Transverse colon (tissue), 4 donors: Measurements from ENCODE around the gene MPV17L.

Experiments
- EP300 ChIP-seq: sonication (generic); formaldehyde crosslinking; IDR thresholded peaks from one replicate; pipeline ENCODE4 v1.6.1; 2017; ENCODE audit warnings: antibody characterized with exemption, low read depth
- POLR2A ChIP-seq: fragments of 450-650 bp; IDR thresholded peaks from one replicate; pipeline ENCODE4 v1.6.1; 2016; ENCODE audit warnings: antibody characterized with exemption, mild to moderate bottlenecking, moderate library complexity
- POLR2AphosphoS5 ChIP-seq, 3 donors: sonication (generic); formaldehyde crosslinking; IDR thresholded peaks; one replicate each; pipeline ENCODE4 v1.6.1; 2016; ENCODE audit warnings: antibody characterized with exemption in 3 of 3
- TF ChIP-seq, protein P1 (sequence below), 5 experiments: fragments of 200-600 bp in 3 of 5; fragments of 450-650 bp in 2 of 5; sonication (generic) in 3 of 5; IDR thresholded peaks; 1 replicate in 2 of 5; 2 replicates in 3 of 5; pipeline ENCODE4 v1.5.1; 2016 to 2017; ENCODE audit warnings: antibody characterized with exemption in 5 of 5, inconsistent platforms in 3 of 5, mild to moderate bottlenecking in 2 of 5, moderate library complexity in 1 of 5

DNA sequence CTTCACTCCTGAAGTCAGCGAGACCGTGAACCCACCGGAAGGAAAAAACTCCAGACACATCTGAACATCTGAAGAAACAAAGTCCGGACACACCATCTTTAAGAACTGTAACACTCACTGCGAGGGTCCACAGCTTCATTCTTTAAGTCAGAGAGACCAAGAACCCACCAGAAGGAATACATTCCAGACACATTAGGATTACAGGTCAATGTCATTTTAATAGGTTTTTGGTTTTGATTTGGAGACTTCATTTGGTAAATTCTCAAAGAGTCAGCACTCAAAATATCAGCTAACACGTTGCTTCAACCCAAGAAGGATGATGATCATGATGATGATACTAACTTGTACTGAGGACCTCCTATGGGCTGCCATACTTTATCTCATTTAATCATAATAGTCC, 31.2 kb downstream of the MPV17L start:
- no peak for TF ChIP-seq POLR2A
- TF ChIP-seq, protein P1, sequence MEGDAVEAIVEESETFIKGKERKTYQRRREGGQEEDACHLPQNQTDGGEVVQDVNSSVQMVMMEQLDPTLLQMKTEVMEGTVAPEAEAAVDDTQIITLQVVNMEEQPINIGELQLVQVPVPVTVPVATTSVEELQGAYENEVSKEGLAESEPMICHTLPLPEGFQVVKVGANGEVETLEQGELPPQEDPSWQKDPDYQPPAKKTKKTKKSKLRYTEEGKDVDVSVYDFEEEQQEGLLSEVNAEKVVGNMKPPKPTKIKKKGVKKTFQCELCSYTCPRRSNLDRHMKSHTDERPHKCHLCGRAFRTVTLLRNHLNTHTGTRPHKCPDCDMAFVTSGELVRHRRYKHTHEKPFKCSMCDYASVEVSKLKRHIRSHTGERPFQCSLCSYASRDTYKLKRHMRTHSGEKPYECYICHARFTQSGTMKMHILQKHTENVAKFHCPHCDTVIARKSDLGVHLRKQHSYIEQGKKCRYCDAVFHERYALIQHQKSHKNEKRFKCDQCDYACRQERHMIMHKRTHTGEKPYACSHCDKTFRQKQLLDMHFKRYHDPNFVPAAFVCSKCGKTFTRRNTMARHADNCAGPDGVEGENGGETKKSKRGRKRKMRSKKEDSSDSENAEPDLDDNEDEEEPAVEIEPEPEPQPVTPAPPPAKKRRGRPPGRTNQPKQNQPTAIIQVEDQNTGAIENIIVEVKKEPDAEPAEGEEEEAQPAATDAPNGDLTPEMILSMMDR (IDR thresholded peaks at IDR 0.05), result no peak
- TF ChIP-seq EP300, result no peak
- no peak for TF ChIP-seq POLR2AphosphoS5 (IDR thresholded peaks at IDR 0.05)
